Left ventricle myocardium inferior (tissue), 1 donor: ENCODE results near the gene KIF22. TPM values are rescaled to one million over a fixed set of nuclear protein-coding genes. Genes with fewer than 3 reads are reported as not detected.

Experiments
- DNase-seq: peaks from one replicate; pipeline ENCODE4 v3.0.0-alpha.2; 2020
- H3K27ac ChIP-seq: fragments of 200-600 bp; replicated peaks from 2 replicates; pipeline ENCODE4 v1.8.0; 2021
- H3K27me3 ChIP-seq: fragments of 200-600 bp; 2 replicates; pipeline ENCODE4 v1.8.0; 2021; ENCODE audit warnings: low read depth
- H3K36me3 ChIP-seq: fragments of 200-600 bp; 2 replicates; pipeline ENCODE4 v1.8.0; 2021
- H3K4me1 ChIP-seq: fragments of 200-600 bp; 2 replicates; pipeline ENCODE4 v1.8.0; 2021
- H3K4me3 ChIP-seq: fragments of 200-600 bp; 2 replicates; pipeline ENCODE4 v1.8.0; 2021; ENCODE audit warnings: mild to moderate bottlenecking, moderate library complexity
- H3K9me3 ChIP-seq: fragments of 200-600 bp; replicated peaks from 2 replicates; pipeline ENCODE4 v1.8.0; 2021
- intact Hi-C: fragments of 100-400 bp; cut with micrococcal nuclease; formaldehyde crosslinking; loops from one replicate; pipeline ENCODE4 v1.11.0; 2022
- total RNA-seq: library from RNA; stranded (reverse); fragmentation: NEBNext Ultra II Directional; extraction: Animal tissue kit (Norgen Biotek cat#: 25700); gene quantifications from one replicate; pipeline ENCODE4 v1.2.1, GENCODE V29; 2021
- TF ChIP-seq, protein P1 (sequence below): fragments of 200-600 bp; IDR thresholded peaks from 2 replicates; pipeline ENCODE4 v1.8.0; 2021; ENCODE audit warnings: antibody characterized with exemption, mild to moderate bottlenecking, borderline replicate concordance
- donor health status: DM: no; HTN: yes; CAD: no; lungs with severe emphysema.

KIF22 gene
- total RNA-seq, 1 donor from 2014 or later, result 46.9 TPM

DNA sequence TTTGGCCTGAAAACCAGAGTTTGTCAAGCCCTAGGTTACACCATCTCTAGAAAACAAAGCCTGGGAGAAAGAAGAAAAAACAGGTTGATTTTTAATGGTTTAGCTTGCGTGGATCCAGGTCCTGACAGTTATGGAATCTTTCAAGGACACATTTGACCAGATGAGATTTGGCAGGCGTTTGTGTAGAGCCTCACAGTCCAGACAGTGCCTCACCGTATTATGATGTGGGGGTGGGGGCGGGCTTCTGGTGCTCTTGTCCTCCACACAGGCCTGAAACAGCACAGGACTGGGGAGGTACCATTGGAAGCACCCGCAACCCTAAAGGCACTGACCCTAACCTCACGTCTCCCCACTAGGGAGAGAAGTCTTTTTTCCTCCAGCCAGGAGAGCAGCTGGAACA is 49.3 kb downstream of the KIF22 start:
- H3K9me3 ChIP-seq, result no peaks in the 10 kb centered on the region
- no peaks in the 10 kb centered on the region for H3K27me3 ChIP-seq
- no peak overlapping the region for H3K27ac ChIP-seq
- H3K4me3 ChIP-seq, result no peak overlapping the region
- intact Hi-C loops, result no loop called here
- H3K4me1 ChIP-seq, result peaks cover 6% of the 10 kb centered on the region
- peaks cover 92% of the 10 kb centered on the region for H3K36me3 ChIP-seq
- no peak for DNase-seq
- TF ChIP-seq, protein P1, sequence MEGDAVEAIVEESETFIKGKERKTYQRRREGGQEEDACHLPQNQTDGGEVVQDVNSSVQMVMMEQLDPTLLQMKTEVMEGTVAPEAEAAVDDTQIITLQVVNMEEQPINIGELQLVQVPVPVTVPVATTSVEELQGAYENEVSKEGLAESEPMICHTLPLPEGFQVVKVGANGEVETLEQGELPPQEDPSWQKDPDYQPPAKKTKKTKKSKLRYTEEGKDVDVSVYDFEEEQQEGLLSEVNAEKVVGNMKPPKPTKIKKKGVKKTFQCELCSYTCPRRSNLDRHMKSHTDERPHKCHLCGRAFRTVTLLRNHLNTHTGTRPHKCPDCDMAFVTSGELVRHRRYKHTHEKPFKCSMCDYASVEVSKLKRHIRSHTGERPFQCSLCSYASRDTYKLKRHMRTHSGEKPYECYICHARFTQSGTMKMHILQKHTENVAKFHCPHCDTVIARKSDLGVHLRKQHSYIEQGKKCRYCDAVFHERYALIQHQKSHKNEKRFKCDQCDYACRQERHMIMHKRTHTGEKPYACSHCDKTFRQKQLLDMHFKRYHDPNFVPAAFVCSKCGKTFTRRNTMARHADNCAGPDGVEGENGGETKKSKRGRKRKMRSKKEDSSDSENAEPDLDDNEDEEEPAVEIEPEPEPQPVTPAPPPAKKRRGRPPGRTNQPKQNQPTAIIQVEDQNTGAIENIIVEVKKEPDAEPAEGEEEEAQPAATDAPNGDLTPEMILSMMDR, result no peak

DNA sequence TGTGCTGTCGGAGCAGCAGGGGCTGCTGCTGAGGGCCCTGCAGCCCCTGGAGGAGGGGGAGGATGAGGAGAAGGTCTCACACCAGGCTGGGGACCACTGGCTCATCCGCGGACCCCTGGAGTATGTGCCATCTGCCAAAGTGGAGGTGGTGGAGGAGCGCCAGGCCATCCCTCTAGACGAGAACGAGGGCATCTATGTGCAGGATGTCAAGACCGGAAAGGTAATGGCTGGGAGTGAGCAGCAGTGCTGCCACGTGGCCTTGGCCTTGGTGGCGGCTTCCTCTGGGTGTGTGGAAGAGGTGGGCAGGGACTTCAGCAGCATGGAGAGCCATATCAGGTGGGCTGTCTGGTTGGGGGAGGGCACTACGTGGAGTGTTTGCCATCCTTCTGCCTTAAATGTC is 49.7 kb downstream of the KIF22 start:
- intact Hi-C loops, result no loop called here
- H3K4me1 ChIP-seq, result peaks cover 6% of the 10 kb centered on the region
- TF ChIP-seq, protein P1, result no peak
- no peak overlapping the region for H3K4me3 ChIP-seq
- DNase-seq, result no peak
- H3K36me3 ChIP-seq, result peaks cover 92% of the 10 kb centered on the region
- H3K27ac ChIP-seq, result no peak overlapping the region
- H3K9me3 ChIP-seq, result no peaks in the 10 kb centered on the region
- no peaks in the 10 kb centered on the region for H3K27me3 ChIP-seq

DNA sequence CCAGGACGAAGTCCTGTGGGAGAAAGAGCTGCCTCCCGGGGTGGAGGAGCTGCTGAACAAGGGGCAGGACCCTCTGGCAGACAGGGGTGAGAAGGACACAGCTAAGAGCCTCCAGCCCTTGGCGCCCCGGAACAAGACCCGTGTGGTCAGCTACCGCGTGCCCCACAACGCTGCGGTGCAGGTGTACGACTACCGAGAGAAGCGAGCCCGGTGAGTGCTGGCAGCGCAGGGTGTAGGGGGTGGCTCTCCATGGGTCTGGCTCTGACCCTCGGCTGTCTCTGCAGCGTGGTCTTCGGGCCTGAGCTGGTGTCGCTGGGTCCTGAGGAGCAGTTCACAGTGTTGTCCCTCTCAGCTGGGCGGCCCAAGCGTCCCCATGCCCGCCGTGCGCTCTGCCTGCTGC is 51.1 kb downstream of the KIF22 start:
- Histone ChIP-seq H3K27me3 (no peaks in the 10 kb centered on the region), H3K9me3 (no peaks in the 10 kb centered on the region), H3K4me3 (no peak overlapping the region), H3K4me1 (peaks cover 6% of the 10 kb centered on the region), H3K27ac (no peak overlapping the region), H3K36me3 (peaks cover 94% of the 10 kb centered on the region)
- DNase-seq, result no peak
- TF ChIP-seq, protein P1, result no peak
- intact Hi-C loops, result no loop called here

GRCh38 chr16:29842732-29843346 is 52.3 kb downstream of the KIF22 start:
- Histone ChIP-seq H3K36me3 (peaks cover 94% of the 10 kb centered on the region), H3K27me3 (no peaks in the 10 kb centered on the region)
- intact Hi-C loops, result no loop called here

DNA sequence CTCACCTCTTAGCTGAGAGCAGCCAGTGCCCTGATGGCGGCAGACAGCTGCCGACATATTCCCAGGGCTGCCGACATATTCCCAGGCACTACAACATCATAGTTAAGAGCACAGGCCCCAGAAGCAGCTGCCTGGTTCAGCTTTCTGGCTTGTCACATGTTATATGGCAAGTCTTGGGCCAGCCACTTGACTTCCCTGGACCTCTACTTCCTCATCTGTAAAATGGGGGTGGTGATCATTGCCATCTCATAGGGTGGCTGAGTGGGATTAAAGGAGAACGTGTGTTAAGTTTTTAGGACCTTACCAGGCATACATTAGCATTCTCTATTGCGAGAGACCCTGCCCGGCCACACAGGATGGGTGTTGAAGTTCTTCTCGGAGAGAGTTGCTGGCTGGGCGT is 53.4 kb downstream of the KIF22 start:
- H3K27ac ChIP-seq, result peak overlapping the region; percentile 16
- intact Hi-C loops, result no loop called here

More at GRCh38 chr16:29842732-29843346, 52.3 kb downstream of the KIF22 start:
- peaks cover 6% of the 10 kb centered on the region for H3K4me1 ChIP-seq
- no peak for DNase-seq
- H3K9me3 ChIP-seq, result no peaks in the 10 kb centered on the region
- no peak overlapping the region for H3K27ac ChIP-seq
- no peak overlapping the region for H3K4me3 ChIP-seq
- TF ChIP-seq, protein P1, result no peak

More for the DNA sequence above, 53.4 kb downstream of the KIF22 start:
- TF ChIP-seq, protein P1, result no peak
- Histone ChIP-seq H3K4me3 (no peak overlapping the region), H3K36me3 (peaks cover 84% of the 10 kb centered on the region), H3K27me3 (no peaks in the 10 kb centered on the region), H3K9me3 (no peaks in the 10 kb centered on the region), H3K4me1 (peaks cover 6% of the 10 kb centered on the region)
- no peak for DNase-seq
